HEK293 (cell line): ENCODE data around the gene ATG4A.

Experiments
- REST ChIP-seq: fragments of 450-650 bp; formaldehyde crosslinking; IDR thresholded peaks from 2 replicates; pipeline ENCODE4 v1.5.1; 2016; ENCODE audit warnings: missing biosample characterization, missing genetic modification characterization
- ZNF561 ChIP-seq: fragments of 450-650 bp; IDR thresholded peaks from 2 replicates; pipeline ENCODE4 v1.5.1; 2018; ENCODE audit warnings: missing biosample characterization, missing genetic modification characterization, borderline replicate concordance

- TF ChIP-seq ZNF561 (tag by site-specific recombination) (no peak), REST (no peak)
Observed at GRCh38 chrX:108178143-108178498, 86.5 kb downstream of the ATG4A start.
